Measurements from ENCODE around the gene ZNF451.

Gene ZNF451

DNA sequence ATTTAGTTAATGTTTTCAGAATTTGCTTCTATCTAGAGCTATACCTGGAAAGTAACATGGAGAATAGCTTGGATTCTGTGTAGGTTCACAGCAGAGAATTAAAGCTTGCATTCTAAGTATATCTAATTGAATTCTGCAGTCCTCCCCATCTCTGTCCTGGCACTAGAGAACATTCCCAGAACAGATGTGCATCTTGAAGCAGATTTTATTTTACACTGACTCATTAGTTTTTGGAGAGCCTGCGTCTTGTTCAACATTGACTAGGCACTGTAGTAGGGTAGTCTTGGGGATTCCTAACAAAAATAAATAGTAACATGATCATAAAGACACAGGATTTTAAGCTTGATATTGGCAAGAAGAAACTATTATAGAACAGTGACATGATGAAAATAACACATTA, 45.9 kb downstream of the ZNF451 start:
- no peak for DNase-seq (ENCODE audit: low spot score)
- in situ Hi-C loops (cut with MboI; ENCODE audit: low sequenced_read_pairs, unreplicated experiment): no loop called here
- TF ChIP-seq, protein P1, sequence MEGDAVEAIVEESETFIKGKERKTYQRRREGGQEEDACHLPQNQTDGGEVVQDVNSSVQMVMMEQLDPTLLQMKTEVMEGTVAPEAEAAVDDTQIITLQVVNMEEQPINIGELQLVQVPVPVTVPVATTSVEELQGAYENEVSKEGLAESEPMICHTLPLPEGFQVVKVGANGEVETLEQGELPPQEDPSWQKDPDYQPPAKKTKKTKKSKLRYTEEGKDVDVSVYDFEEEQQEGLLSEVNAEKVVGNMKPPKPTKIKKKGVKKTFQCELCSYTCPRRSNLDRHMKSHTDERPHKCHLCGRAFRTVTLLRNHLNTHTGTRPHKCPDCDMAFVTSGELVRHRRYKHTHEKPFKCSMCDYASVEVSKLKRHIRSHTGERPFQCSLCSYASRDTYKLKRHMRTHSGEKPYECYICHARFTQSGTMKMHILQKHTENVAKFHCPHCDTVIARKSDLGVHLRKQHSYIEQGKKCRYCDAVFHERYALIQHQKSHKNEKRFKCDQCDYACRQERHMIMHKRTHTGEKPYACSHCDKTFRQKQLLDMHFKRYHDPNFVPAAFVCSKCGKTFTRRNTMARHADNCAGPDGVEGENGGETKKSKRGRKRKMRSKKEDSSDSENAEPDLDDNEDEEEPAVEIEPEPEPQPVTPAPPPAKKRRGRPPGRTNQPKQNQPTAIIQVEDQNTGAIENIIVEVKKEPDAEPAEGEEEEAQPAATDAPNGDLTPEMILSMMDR (IDR thresholded peaks at IDR 0.05; ENCODE audit: borderline replicate concordance, control extremely low read depth, extremely low read depth, insufficient read depth, missing control alignments): no peak

DNA sequence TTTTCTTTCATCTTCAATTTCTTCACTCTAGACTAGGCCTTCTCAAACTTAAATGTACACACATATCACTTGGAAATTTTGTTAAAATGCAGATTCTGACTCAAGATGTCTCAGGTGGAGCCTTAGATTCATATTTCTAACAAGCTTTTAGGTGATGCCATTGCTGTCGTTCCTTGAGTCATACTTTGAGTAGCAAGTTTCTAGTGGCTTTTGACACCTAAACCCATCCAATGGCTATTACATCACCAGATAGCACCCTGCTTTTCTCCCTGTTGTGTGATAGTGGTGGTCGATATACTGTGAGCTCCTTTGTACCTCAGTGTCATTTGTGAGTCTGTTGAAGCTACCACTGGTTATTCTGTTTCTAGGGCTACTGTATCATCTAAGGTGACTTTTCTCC, 47.4 kb downstream of the ZNF451 start:
- in situ Hi-C loops (cut with MboI; ENCODE audit: low sequenced_read_pairs, unreplicated experiment): no loop called here
- TF ChIP-seq, protein P1 (IDR thresholded peaks at IDR 0.05; ENCODE audit: borderline replicate concordance, control extremely low read depth, extremely low read depth, insufficient read depth, missing control alignments): no peak
- DNase-seq (ENCODE audit: low spot score): no peak

DNA sequence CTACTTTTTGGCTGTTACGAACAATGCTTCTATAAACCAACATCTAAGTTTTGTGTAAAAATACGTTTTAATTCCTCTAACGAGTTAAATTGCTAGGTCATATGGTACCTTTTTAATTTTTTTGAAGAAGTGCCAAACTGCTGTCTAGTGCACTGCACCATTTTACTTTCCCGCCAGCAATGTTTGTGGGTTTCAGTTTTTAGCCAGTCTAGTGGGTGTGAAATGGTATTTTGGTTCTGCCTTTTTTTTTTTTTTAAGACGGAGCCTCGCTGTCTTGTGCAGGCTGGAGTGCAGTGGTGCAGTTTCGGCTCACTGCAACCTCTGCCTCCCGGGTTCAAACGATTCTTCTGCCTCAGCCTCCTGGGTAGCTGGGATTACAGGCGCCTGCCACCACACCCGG, 48.0 kb downstream of the ZNF451 start:
- in situ Hi-C loops (cut with MboI; ENCODE audit: low sequenced_read_pairs, unreplicated experiment): no loop called here
- no peak for DNase-seq (ENCODE audit: low spot score)
- TF ChIP-seq, protein P1 (IDR thresholded peaks at IDR 0.05; ENCODE audit: borderline replicate concordance, control extremely low read depth, extremely low read depth, insufficient read depth, missing control alignments): no peak

DNA sequence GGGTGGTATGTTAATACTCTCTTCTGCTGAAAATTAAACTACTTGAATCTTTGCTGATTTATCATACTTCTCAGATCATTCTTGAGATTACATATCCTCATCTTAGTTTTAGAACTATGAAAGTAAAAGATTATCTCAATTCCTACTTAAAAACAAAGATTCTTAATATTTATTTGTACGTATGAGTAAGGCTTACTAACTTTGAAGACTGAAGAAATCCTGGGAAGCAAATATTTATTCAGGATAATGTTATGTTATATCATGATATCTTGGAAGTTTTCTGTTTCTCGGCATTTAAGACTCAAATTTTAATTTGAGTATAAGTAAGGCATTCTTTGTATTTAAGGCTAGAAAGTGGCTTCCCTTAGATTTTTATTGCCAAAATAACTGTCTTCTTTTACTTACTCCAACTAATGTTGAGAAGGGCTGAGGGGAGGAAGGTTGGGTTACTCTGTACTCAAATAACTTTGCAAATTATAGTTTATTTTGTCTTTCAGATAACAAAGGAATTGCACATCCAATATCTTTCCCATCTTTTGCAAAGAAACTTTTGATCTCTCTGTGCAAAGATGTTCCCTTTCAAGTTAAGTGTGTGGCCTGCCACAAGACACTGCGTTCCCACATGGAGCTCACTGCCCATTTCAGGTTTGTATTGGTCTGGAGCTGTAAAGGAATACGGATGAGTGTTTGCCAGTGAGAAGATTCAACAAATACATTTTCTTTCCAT, 51.6 kb downstream of the ZNF451 start:
- in situ Hi-C loops (cut with MboI; ENCODE audit: low sequenced_read_pairs, unreplicated experiment): no loop called here
- no peak for DNase-seq (ENCODE audit: low spot score)
- TF ChIP-seq, protein P1 (IDR thresholded peaks at IDR 0.05; ENCODE audit: borderline replicate concordance, control extremely low read depth, extremely low read depth, insufficient read depth, missing control alignments): no peak

DNA sequence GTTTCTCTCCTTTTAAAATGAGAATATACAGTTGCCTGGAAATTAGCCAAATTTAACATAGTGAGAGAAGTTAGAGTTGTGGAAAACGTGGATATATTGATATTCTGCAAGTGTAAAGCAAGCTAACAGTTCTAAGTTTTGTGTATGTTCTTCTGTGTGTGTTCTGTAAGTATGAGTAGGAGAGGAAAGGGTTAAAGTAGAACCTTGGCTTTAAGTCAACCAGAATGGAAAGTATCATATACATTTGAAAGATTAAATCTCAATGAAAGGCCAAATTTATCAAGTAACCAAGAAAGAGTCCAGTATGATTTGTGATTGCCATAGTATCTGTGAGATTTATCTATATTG, 52.2 kb downstream of the ZNF451 start:
- TF ChIP-seq, protein P1 (IDR thresholded peaks at IDR 0.05; ENCODE audit: borderline replicate concordance, control extremely low read depth, extremely low read depth, insufficient read depth, missing control alignments): no peak
- no peak for DNase-seq (ENCODE audit: low spot score)
- in situ Hi-C loops (cut with MboI; ENCODE audit: low sequenced_read_pairs, unreplicated experiment): no loop called here

DNA sequence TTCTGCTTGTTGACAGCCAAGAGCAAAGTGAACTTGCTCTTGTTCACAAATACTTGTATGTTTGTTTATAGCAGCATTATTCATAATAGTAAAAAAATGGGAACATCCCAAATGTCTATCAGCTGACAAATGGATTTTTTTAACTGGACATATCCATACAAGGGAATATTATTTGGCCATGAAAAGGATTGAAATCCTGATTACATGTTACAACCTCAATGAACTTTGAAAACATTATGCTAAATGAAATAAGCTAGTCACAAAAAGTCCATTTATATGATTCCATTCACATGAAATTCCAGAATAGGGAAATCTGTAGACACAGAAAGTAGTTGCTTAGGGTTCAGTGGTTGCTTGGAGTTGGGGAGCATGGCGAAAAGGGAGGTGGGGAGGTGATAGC, 53.7 kb downstream of the ZNF451 start:
- in situ Hi-C loops (cut with MboI; ENCODE audit: low sequenced_read_pairs, unreplicated experiment): no loop called here
- no peak for DNase-seq (ENCODE audit: low spot score)
- TF ChIP-seq, protein P1 (IDR thresholded peaks at IDR 0.05; ENCODE audit: borderline replicate concordance, control extremely low read depth, extremely low read depth, insufficient read depth, missing control alignments): no peak
